SK-N-SH (cell line): Measurements from ENCODE around the gene TFAP2E. TPM values are rescaled to one million over a fixed set of nuclear protein-coding genes. Genes with fewer than 3 reads are reported as not detected.

Source experiments
- CTCF ChIA-PET: fragments of 300-600, 350-600 bp; formaldehyde crosslinking; extraction: SDS; loops from one replicate; lab custom pipeline; 2021; lab: Yijun Ruan, JAX
- POLR2A ChIA-PET: fragments of 350-600 bp; sonication (Branson Sonifier 250); formaldehyde crosslinking; extraction: SDS; loops from one replicate; lab custom pipeline; 2020; ENCODE audit warnings: antibody characterized with exemption, inconsistent platforms; lab: Yijun Ruan, JAX
- DNase-seq: peaks from one replicate; pipeline ENCODE4 v3.0.0; 2012
- H2AFZ ChIP-seq: fragments of 200-600 bp; sonication (generic); 2 replicates; pipeline ENCODE4 v1.8.1; 2016; ENCODE audit warnings: antibody characterized with exemption, mild to moderate bottlenecking, low read depth
- H3F3A ChIP-seq: fragments of 200-600 bp; sonication (generic); replicated peaks from 2 replicates; pipeline ENCODE3; 2016; ENCODE audit warnings: antibody characterized with exemption, mild to moderate bottlenecking; ENCODE audit not compliant: insufficient read depth
- H3K27ac ChIP-seq, 2 experiments: fragments of 200-500 bp in 1 of 2; fragments of 200-600 bp in 1 of 2; sonication (Bioruptor generic) in 1 of 2; sonication (generic), shearing (Covaris generic) in 1 of 2; 2 replicates each; pipeline versions ENCODE4 v1.5.1 to v1.6.1; 2014 to 2016; ENCODE audit warnings: low read depth in 2 of 2, inconsistent platforms in 1 of 2, low read length in 1 of 2, mild to moderate bottlenecking in 1 of 2, mixed read lengths in 1 of 2
- H3K27me3 ChIP-seq: fragments of 200-600 bp; sonication (generic), shearing (Covaris generic); 2 replicates; pipeline ENCODE4 v1.6.1; 2016; ENCODE audit warnings: mixed run types; ENCODE audit not compliant: insufficient read depth
- H3K36me3 ChIP-seq, 2 experiments: fragments of 200-500 bp in 1 of 2; fragments of 200-600 bp in 1 of 2; sonication (Bioruptor generic) in 1 of 2; sonication (generic) in 1 of 2; replicated peaks in 1 of 2; 2 replicates each; pipeline versions ENCODE3 to v1.5.1; 2014 to 2016; ENCODE audit warnings: low read length in 1 of 2, mild to moderate bottlenecking in 1 of 2; ENCODE audit not compliant: insufficient read depth in 2 of 2, control insufficient read depth in 1 of 2
- H3K4me1 ChIP-seq, 2 experiments: fragments of 200-500 bp in 1 of 2; fragments of 200-600 bp in 1 of 2; sonication (Bioruptor generic) in 1 of 2; sonication (generic), shearing (Covaris generic) in 1 of 2; 2 replicates each; pipeline versions ENCODE4 v1.5.1 to v1.6.1; 2014 to 2016; ENCODE audit warnings: low read depth in 1 of 2, low read length in 1 of 2, mixed run types in 1 of 2; ENCODE audit not compliant: insufficient read depth in 2 of 2, control insufficient read depth in 1 of 2
- H3K4me2 ChIP-seq: fragments of 200-600 bp; sonication (generic), shearing (Covaris generic); 2 replicates; pipeline ENCODE4 v1.6.1; 2017; ENCODE audit warnings: mixed run types
- H3K4me3 ChIP-seq, 2 experiments: fragments of 200-500 bp in 1 of 2; fragments of 200-600 bp in 1 of 2; sonication (Bioruptor generic) in 1 of 2; sonication (generic), shearing (Covaris generic) in 1 of 2; 2 replicates each; pipeline versions ENCODE4 v1.5.1 to v1.8.1; 2014 to 2016; ENCODE audit warnings: low read depth in 2 of 2, inconsistent platforms in 1 of 2, low read length in 1 of 2, mild to moderate bottlenecking in 1 of 2, mixed read lengths in 1 of 2, moderate library complexity in 1 of 2
- H3K79me2 ChIP-seq: fragments of 200-600 bp; sonication (generic); 2 replicates; pipeline ENCODE4 v1.8.1; 2017; ENCODE audit warnings: mild to moderate bottlenecking; ENCODE audit not compliant: insufficient read depth
- H3K9ac ChIP-seq: fragments of 200-600 bp; sonication (generic); 2 replicates; pipeline ENCODE4 v1.6.1; 2017; ENCODE audit warnings: mixed run types
- H3K9me2 ChIP-seq: fragments of 200-600 bp; sonication (generic); 2 replicates; pipeline ENCODE4 v1.6.1; 2017; ENCODE audit warnings: mixed run types
- H3K9me3 ChIP-seq: fragments of 200-600 bp; sonication (generic); 2 replicates; pipeline ENCODE4 v1.6.1; 2017; ENCODE audit warnings: mixed run types, mild to moderate bottlenecking, moderate library complexity
- H4K20me1 ChIP-seq: fragments of 200-600 bp; sonication (generic); 2 replicates; pipeline ENCODE4 v1.6.1; 2017; ENCODE audit warnings: mild to moderate bottlenecking, mixed run types; ENCODE audit not compliant: insufficient read depth
- CHD2 ChIP-seq: fragments of 150-350 bp; IDR thresholded peaks from 2 replicates; pipeline ENCODE4 v1.6.1; 2018; ENCODE audit warnings: low read length; ENCODE audit not compliant: partially characterized antibody
- EP300 ChIP-seq, 2 experiments: IDR thresholded peaks; 2 replicates each; pipeline versions ENCODE4 v1.4.0 to v1.6.1; 2012; ENCODE audit warnings: borderline replicate concordance in 1 of 2, low read depth in 1 of 2, low read length in 1 of 2
- EZH2phosphoT487 ChIP-seq: fragments of 200-600 bp; sonication (generic); IDR thresholded peaks from 2 replicates; pipeline ENCODE4 v1.6.1; 2017; ENCODE audit warnings: low read depth, mixed run types, mild to moderate bottlenecking, antibody characterized with exemption, moderate library complexity, borderline replicate concordance
- FOSL2 ChIP-seq: IDR thresholded peaks from 2 replicates; pipeline ENCODE4 v1.4.0; 2012; ENCODE audit warnings: low read depth, mild to moderate bottlenecking, moderate library complexity, borderline replicate concordance
- FOXJ3 ChIP-seq: sonication (generic); formaldehyde crosslinking; IDR thresholded peaks from 2 replicates; pipeline ENCODE4 v1.5.1; 2020; ENCODE audit warnings: mild to moderate bottlenecking, missing genetic modification reagents
- GATA2 ChIP-seq: sonication (generic); formaldehyde crosslinking; IDR thresholded peaks from 2 replicates; pipeline ENCODE4 v1.5.0; 2020; ENCODE audit warnings: mild to moderate bottlenecking, missing genetic modification reagents
- MEF2A ChIP-seq: IDR thresholded peaks from 2 replicates; pipeline ENCODE4 v1.4.0; 2012; ENCODE audit warnings: low read depth, borderline replicate concordance
- MXI1 ChIP-seq: IDR thresholded peaks from 2 replicates; pipeline ENCODE4 v1.6.1; 2012; ENCODE audit warnings: mild to moderate bottlenecking, low read depth, low read length, improper control_type of control experiment
- NFIC ChIP-seq: IDR thresholded peaks from 2 replicates; pipeline ENCODE4 v1.4.0; 2012; ENCODE audit warnings: borderline replicate concordance
- RAD21 ChIP-seq: IDR thresholded peaks from 2 replicates; pipeline ENCODE4 v1.6.1; 2012; ENCODE audit warnings: mild to moderate bottlenecking, low read length
- RXRA ChIP-seq: IDR thresholded peaks from 2 replicates; pipeline ENCODE4 v1.4.0; 2012; ENCODE audit warnings: low read depth, mild to moderate bottlenecking, borderline replicate concordance
- SIN3A ChIP-seq: IDR thresholded peaks from 2 replicates; pipeline ENCODE4 v1.6.1; 2012; ENCODE audit warnings: low read depth, mild to moderate bottlenecking, low read length, moderate library complexity, borderline replicate concordance
- SMC3 ChIP-seq: IDR thresholded peaks from 2 replicates; pipeline ENCODE4 v1.6.1; 2012; ENCODE audit warnings: low read depth, low read length, improper control_type of control experiment
- TAF1 ChIP-seq: IDR thresholded peaks from 2 replicates; pipeline ENCODE4 v1.6.1; 2012; ENCODE audit warnings: low read depth, mild to moderate bottlenecking, low read length, moderate library complexity, borderline replicate concordance
- TCF12 ChIP-seq: IDR thresholded peaks from 2 replicates; pipeline ENCODE4 v1.4.0; 2012
- TEAD4 ChIP-seq: IDR thresholded peaks from 2 replicates; pipeline ENCODE4 v1.4.0; 2012; ENCODE audit warnings: mild to moderate bottlenecking, borderline replicate concordance; ENCODE audit not compliant: insufficient read depth
- YY1 ChIP-seq: IDR thresholded peaks from 2 replicates; pipeline ENCODE4 v1.4.0; 2012; ENCODE audit warnings: low read depth, mild to moderate bottlenecking
- WGBS: methylation state at CpG from one replicate; pipeline ENCODE4 v1.1.6; 2017; ENCODE audit warnings: low lambda C conversion rate; 5-methylcytosine and 5-hydroxymethylcytosine counted together
- polyA plus RNA-seq, 3 experiments: library from polyadenylated mRNA; depleted of rRNA; stranded (reverse); fragments of >200 nt; gene quantifications; 2 replicates each; pipeline ENCODE4 v1.2.3, GENCODE V29; 2012
- TF ChIP-seq, protein P1 (sequence below): IDR thresholded peaks from 2 replicates; pipeline ENCODE4; 2012
- TF ChIP-seq, protein P2 (sequence below): fragments of 150-350 bp; IDR thresholded peaks from 2 replicates; pipeline ENCODE4 v1.6.1; 2017; ENCODE audit warnings: antibody characterized with exemption, low read length, low read depth, borderline replicate concordance
- TF ChIP-seq, protein P3 (sequence below): IDR thresholded peaks from 2 replicates; pipeline ENCODE4 v1.4.0; 2012; ENCODE audit warnings: low read depth, borderline replicate concordance
- TF ChIP-seq, protein P4 (sequence below): IDR thresholded peaks from 2 replicates; pipeline ENCODE4 v1.4.0; 2012; ENCODE audit warnings: low read depth

The TFAP2E gene
- polyA plus RNA-seq, 1 of the 3 experiments (the other 2 are of a cell fraction) = 0.59 TPM

DNA sequence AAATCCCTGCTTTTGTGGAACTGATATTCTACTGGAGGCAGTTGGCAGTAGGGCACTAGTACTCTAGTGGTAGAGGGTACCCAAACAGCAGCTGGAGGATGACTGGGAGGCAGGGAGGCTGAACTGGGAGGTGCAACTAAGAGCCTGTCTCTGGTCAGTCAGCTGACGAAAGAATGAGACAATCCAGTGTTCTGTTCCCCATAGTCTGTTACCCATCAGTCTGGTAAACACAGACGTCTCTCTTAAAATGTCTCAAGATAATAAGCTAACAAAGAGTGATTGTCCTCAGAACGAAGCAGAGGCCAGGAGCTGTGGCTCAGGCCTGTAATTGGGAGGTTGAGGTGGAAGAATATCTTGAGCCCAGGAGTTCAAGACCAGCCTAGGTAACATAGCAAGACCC, 30.4 kb downstream of the TFAP2E start:
- Histone ChIP-seq H4K20me1 (peaks cover 20% of the 10 kb centered on the region), H3K9ac (no peak overlapping the region), H3K9me3 (peaks cover 8% of the 10 kb centered on the region; the same call in 1 of the 2 replicates), H3K79me2 (peaks cover 43% of the 10 kb centered on the region), H3K36me3 (peaks cover 38 to 64% of the 10 kb centered on the region in 2 experiments), H3K4me1 (peaks cover 4 to 19% of the 10 kb centered on the region in 2 experiments; a peak in 3 of 4 replicates), H3K4me3 (no peak overlapping the region), H3K27ac (no peak overlapping the region)
- 89% methylated on average over 3 of the region's 3 CpGs for WGBS
- POLR2A ChIA-PET = no interaction called here
- no peak for TF ChIP-seq CHD2
- no peak for TF ChIP-seq YY1
- no peak for TF ChIP-seq RAD21
- no peak for TF ChIP-seq GATA2 (CRISPR knock-in tag)
- TF ChIP-seq FOSL2 = no peak
- TF ChIP-seq RXRA = no peak
- no peak for TF ChIP-seq MEF2A
- TF ChIP-seq, all 33 proteins: peak for 0
- Histone ChIP-seq H2AFZ (no peak overlapping the region), H3K27me3 (no peaks in the 10 kb centered on the region), H3F3A (peaks cover 32% of the 10 kb centered on the region), H3K4me2 (no peak overlapping the region), H3K9me2 (no peaks in the 10 kb centered on the region)
- CTCF ChIA-PET = interaction anchor here (0.8 to 1.6 kb wide), 4 partner anchors 32 to 112 kb away, joined by 3 to 4 read pairs (median 3); no protein-coding TSS in a partner anchor
- no peak for DNase-seq

DNA sequence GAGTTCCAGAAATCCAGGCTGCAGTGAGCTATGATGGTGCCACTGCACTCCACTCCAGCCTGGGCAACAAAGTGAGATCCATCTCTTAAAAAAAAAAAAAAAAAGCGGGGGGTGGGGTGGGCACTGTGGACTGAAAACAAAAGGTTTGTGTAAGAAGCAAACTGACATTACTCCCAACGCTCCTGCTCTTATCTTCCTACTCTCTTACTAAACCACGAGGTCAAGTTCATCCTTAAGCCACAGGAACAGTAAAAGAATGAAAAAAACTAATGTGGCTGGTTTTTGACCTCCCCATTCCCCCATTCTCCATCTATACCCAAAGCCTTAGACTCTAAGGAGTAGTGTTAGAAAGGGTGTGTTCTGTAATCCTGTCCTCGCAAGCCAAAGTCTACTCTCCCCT, 30.8 kb downstream of the TFAP2E start:
- Histone ChIP-seq H3K79me2 (peaks cover 45% of the 10 kb centered on the region), H3K27me3 (no peaks in the 10 kb centered on the region)
- TF ChIP-seq, protein P1, sequence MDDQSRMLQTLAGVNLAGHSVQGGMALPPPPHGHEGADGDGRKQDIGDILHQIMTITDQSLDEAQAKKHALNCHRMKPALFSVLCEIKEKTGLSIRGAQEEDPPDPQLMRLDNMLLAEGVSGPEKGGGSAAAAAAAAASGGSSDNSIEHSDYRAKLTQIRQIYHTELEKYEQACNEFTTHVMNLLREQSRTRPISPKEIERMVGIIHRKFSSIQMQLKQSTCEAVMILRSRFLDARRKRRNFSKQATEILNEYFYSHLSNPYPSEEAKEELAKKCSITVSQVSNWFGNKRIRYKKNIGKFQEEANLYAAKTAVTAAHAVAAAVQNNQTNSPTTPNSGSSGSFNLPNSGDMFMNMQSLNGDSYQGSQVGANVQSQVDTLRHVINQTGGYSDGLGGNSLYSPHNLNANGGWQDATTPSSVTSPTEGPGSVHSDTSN = no peak
- TF ChIP-seq EZH2phosphoT487 (no peak), NFIC (no peak), EP300 (IDR thresholded peaks at IDR 0.05; ENCODE audit: borderline replicate concordance in 1 of 2, low read depth in 1 of 2, low read length in 1 of 2) (no peak), CHD2 (no peak), SMC3 (no peak), MEF2A (no peak), TCF12 (no peak), RAD21 (no peak), FOSL2 (no peak), TEAD4 (no peak), RXRA (no peak), MXI1 (no peak), FOXJ3 (CRISPR knock-in tag) (no peak), TAF1 (no peak), SIN3A (no peak)
- TF ChIP-seq, protein P2, sequence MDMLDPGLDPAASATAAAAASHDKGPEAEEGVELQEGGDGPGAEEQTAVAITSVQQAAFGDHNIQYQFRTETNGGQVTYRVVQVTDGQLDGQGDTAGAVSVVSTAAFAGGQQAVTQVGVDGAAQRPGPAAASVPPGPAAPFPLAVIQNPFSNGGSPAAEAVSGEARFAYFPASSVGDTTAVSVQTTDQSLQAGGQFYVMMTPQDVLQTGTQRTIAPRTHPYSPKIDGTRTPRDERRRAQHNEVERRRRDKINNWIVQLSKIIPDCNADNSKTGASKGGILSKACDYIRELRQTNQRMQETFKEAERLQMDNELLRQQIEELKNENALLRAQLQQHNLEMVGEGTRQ = no peak
- TF ChIP-seq, protein P3, sequence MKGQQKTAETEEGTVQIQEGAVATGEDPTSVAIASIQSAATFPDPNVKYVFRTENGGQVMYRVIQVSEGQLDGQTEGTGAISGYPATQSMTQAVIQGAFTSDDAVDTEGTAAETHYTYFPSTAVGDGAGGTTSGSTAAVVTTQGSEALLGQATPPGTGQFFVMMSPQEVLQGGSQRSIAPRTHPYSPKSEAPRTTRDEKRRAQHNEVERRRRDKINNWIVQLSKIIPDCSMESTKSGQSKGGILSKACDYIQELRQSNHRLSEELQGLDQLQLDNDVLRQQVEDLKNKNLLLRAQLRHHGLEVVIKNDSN = no peak
- TF ChIP-seq, protein P4, sequence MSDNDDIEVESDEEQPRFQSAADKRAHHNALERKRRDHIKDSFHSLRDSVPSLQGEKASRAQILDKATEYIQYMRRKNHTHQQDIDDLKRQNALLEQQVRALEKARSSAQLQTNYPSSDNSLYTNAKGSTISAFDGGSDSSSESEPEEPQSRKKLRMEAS = no peak

More for the DNA sequence above, 30.8 kb downstream of the TFAP2E start:
- Histone ChIP-seq H3K4me2 (no peak overlapping the region), H3K4me3 (no peak overlapping the region), H2AFZ (no peak overlapping the region), H3K9me2 (no peaks in the 10 kb centered on the region), H3K36me3 (peaks cover 43 to 68% of the 10 kb centered on the region in 2 experiments), H3K4me1 (peaks cover 1 to 19% of the 10 kb centered on the region in 2 experiments; a peak in 3 of 4 replicates), H3K27ac (no peak overlapping the region; a peak in 1 of 4 replicates), H4K20me1 (peaks cover 20% of the 10 kb centered on the region), H3K9me3 (peaks cover 8% of the 10 kb centered on the region; the same call in 1 of the 2 replicates), H3K9ac (no peak overlapping the region), H3F3A (peaks cover 33% of the 10 kb centered on the region)
- ChIA-PET POLR2A (no interaction called here), CTCF (interaction anchor here (1.2 to 1.6 kb wide), 3 partner anchors 33 to 112 kb away, joined by 3 to 4 read pairs (median 3); no protein-coding TSS in a partner anchor)
- DNase-seq = no peak
- WGBS = 91% methylated on average over 4 of the region's 4 CpGs
